Activated CD8-positive, alpha-beta memory T cell treated with anti-CD3 and anti-CD28 coated beads, Interleukin-2, amount 10 ng/mL, durations not matched to agents 7 days and 5 days (primary cell): ENCODE data around the gene CIITA. TPM values are rescaled to one million over a fixed set of nuclear protein-coding genes. Genes with fewer than 3 reads are reported as not detected.
"Not testable (repeated sequence)": the region's sequence is repeated elsewhere in the genome, so short reads cannot be mapped to it uniquely, and the experiment has no call there.

Experiments
- ATAC-seq: fragments of 150-1000 bp; cut with Tn5 transposase; one replicate; pipeline ENCODE4 v1.10.0; 2021; ENCODE audit warnings: moderate library complexity
- CTCF ChIA-PET: fragments of 350-600 bp; sonication (Branson Sonifier 250); formaldehyde crosslinking; loops from one replicate; lab custom pipeline; 2021; ENCODE audit warnings: antibody characterized with exemption; lab: Charles Lee
- DNase-seq: peaks from one replicate; pipeline ENCODE4 v3.0.0-alpha.2; 2020
- H3K27ac Mint-ChIP-seq: one replicate; pipeline ENCODE4 v1.8.0; 2021; ENCODE audit warnings: mild to moderate bottlenecking, mixed read lengths
- H3K27me3 Mint-ChIP-seq: one replicate; pipeline ENCODE4 v1.8.0; 2021; ENCODE audit warnings: mixed read lengths
- H3K36me3 Mint-ChIP-seq: one replicate; pipeline ENCODE4 v1.8.0; 2021; ENCODE audit warnings: mild to moderate bottlenecking, mixed read lengths
- H3K4me1 Mint-ChIP-seq: one replicate; pipeline ENCODE4 v1.8.0; 2021; ENCODE audit warnings: mixed read lengths
- H3K4me3 Mint-ChIP-seq: one replicate; pipeline ENCODE4 v1.8.0; 2021; ENCODE audit warnings: mild to moderate bottlenecking, moderate library complexity, mixed read lengths
- H3K9me3 Mint-ChIP-seq: one replicate; pipeline ENCODE4 v1.8.0; 2022; ENCODE audit warnings: low read depth, mixed read lengths
- total RNA-seq, 2 experiments: library from RNA; stranded (reverse); gene quantifications; one replicate each; pipeline ENCODE4 v1.2.3, GENCODE V29; 2021

Gene CIITA
- total RNA-seq, 2 experiments from 2014 or later: 68.7 to 103 TPM

DNA sequence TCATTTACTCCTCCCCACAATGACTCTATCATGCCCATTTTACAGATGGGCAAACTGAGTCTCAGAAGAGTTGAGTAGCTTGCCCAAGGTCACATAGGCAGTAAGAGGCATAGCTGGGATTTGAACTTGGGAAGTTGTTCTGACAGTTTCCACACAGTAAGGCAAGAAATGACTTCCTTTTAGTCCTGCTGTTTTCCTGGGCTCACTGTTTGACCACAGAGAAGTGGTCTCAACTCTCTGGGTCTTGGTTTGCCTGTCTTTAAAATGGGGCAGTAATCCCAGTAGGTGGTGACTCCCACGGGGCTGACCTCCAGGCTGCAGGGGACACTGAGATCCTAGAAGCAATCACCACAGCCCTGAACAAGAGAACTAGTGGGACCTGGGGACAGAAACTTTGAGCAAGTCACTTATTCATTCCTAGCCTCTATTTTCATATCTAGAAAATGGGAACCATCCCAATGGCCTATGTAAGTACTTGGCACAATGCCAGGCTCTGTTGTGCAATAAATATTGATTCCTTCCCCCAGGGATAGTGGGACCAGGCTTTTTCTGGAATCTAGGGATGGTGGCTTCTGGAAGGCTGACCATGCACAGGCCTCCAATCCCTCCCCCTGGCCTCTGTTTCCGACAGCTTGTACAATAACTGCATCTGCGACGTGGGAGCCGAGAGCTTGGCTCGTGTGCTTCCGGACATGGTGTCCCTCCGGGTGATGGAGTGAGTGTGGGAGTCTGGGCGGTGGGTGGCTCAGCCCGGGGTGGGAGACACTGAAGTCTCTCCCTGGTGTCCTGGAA, 44.7 kb downstream of the CIITA start:
- Mint-ChIP-seq H3K36me3 (peaks cover 40% of the 10 kb centered on the region), H3K4me1 (peaks cover 5% of the 10 kb centered on the region), H3K9me3 (no peaks in the 10 kb centered on the region), H3K27ac (no peak overlapping the region), H3K4me3 (no peak overlapping the region), H3K27me3 (no peaks in the 10 kb centered on the region)
- CTCF ChIA-PET: interaction anchor here (0.6 to 2.5 kb wide), 6 partner anchors 8 to 407 kb away, joined by 3 to 8 read pairs (median 3); no protein-coding TSS in a partner anchor
- ATAC-seq (no peak), DNase-seq (no peak)

DNA sequence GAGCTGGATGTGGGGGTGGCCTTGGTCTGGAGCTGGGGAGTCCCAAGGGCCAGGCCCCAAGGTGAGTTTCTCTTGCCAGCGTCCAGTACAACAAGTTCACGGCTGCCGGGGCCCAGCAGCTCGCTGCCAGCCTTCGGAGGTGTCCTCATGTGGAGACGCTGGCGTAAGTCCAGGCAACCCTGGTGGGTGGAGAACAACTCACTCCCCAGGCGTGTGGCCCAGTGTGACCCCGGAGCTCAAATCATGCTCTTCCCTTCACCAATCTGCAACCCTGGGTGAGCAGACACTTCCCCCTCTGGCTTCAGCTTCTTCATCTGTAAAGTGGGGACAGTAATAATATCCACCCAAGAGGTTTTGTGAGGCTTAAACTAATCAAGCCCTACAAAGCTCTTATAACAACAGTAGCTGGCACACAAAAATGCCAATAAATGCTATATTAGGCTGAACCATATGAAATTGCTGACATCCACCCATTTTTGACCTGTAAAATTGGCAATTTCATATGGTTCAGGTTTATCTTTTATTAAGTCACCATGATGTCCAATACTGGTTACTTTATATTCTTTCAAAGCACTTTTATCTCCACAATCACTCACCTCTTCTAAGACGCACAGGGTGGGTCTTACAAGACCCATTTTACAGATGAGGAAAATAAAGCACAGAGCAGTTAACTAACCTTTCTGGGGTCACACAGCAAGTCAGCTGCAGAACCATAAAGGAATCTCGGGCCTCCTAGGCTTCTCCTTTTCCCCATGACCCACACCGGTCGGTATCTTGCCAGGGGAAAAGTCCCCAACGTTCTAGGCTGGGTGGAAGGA, 45.5 kb downstream of the CIITA start:
- DNase-seq (no peak), ATAC-seq (no peak)
- Mint-ChIP-seq H3K4me1 (peaks cover 5% of the 10 kb centered on the region), H3K27ac (no peak overlapping the region), H3K27me3 (no peaks in the 10 kb centered on the region), H3K9me3 (no peaks in the 10 kb centered on the region), H3K4me3 (no peak overlapping the region), H3K36me3 (peaks cover 37% of the 10 kb centered on the region)
- CTCF ChIA-PET: interaction anchor here (0.9 to 2.5 kb wide), 3 partner anchors 9 to 407 kb away, joined by 3 to 8 read pairs (median 3); no protein-coding TSS in a partner anchor

DNA sequence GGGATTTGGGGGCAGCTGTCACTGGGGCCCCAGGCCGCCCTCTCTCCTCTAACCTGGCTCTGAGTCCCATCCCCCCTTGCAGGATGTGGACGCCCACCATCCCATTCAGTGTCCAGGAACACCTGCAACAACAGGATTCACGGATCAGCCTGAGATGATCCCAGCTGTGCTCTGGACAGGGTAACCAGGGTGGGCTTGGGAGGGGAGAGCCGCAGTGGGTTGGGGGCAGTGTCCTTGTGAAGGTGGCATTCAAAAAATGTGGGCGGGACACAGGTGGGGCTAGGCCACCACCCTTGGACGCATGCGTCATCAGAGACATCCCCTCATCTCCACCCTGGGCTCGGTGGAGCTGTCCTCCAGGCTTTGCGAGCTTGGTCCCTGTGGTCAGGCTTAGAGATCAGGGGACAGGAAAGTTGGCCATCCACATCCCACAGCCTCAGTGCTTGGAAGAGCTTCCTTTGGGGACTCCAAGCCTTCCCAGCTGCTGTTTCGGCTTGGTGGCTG, 46.2 kb downstream of the CIITA start:
- Mint-ChIP-seq H3K36me3 (peaks cover 40% of the 10 kb centered on the region), H3K27ac (no peak overlapping the region), H3K4me1 (peaks cover 4% of the 10 kb centered on the region), H3K9me3 (no peaks in the 10 kb centered on the region), H3K27me3 (no peaks in the 10 kb centered on the region), H3K4me3 (no peak overlapping the region)
- CTCF ChIA-PET: interaction anchor here (1.2 to 2.5 kb wide), 2 partner anchors 255 to 408 kb away, joined by 3 to 8 read pairs; no protein-coding TSS in a partner anchor
- ATAC-seq (no peak), DNase-seq (no peak)

DNA sequence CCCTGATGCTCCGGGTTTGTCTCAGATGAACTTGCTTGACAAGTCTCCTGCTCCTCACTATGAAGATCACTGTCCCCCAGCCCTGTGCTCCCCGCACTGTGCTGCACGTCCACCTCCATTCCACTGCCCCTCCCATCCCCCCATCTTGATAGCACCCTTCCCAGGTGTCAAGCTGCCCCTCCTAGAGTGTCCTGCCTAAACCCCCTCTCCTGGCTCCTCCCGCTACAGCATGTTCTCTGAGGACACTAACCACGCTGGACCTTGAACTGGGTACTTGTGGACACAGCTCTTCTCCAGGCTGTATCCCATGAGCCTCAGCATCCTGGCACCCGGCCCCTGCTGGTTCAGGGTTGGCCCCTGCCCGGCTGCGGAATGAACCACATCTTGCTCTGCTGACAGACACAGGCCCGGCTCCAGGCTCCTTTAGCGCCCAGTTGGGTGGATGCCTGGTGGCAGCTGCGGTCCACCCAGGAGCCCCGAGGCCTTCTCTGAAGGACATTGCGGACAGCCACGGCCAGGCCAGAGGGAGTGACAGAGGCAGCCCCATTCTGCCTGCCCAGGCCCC, 46.7 kb downstream of the CIITA start:
- ATAC-seq (no peak), DNase-seq (no peak)
- no peaks in the 10 kb centered on the region for H3K27me3 Mint-ChIP-seq
- H3K36me3 Mint-ChIP-seq: peaks cover 38% of the 10 kb centered on the region
- H3K4me3 Mint-ChIP-seq: no peak overlapping the region
- peaks cover 2% of the 10 kb centered on the region for H3K4me1 Mint-ChIP-seq
- no peaks in the 10 kb centered on the region for H3K9me3 Mint-ChIP-seq
- CTCF ChIA-PET: no interaction called here
- H3K27ac Mint-ChIP-seq: no peak overlapping the region

DNA sequence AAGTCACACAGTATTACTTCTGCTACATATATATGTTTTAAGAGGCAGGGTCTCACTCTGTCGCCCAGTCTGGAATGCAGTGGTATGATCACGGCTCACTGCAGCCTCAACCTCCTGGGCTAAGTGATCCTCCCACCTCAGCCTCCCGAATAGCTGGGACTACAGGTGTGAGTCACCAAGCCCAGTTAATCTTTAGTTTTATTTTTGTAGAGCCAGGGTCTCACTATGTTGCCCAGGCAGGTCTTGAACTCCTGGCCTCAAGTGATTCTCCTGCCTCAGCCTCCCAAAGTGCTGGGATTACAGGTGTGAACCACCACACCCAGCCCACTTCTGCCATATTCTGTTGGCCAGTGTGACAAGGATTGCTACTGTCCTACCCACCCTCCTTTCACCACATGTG, 48.3 kb downstream of the CIITA start:
- H3K4me1 Mint-ChIP-seq: not testable (repeated sequence)
- CTCF ChIA-PET: interaction anchor here (1.4 to 1.6 kb wide), 2 partner anchors 46 to 188 kb away, joined by 4 read pairs; no protein-coding TSS in a partner anchor

DNA sequence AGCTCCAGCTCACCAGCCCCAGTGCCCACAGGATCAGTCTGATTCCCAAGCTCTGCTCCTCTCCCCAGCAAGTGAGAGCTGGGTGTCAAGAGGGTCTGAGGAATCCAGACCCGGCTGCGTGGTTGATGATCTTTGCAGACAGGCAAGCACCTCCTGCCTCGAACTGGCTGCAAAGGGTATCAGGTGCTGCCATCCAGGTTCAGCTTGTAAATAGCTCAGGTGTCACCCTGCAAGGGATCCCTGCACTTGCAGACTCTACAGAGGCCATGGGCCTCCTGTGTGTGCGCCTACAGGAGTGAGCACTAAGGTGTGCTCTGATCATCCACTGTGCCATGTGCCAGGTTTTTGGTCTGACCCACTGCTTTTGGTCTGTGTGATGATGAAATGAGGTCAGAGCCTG, 49.1 kb downstream of the CIITA start:
- Mint-ChIP-seq H3K9me3 (no peaks in the 10 kb centered on the region), H3K36me3 (peaks cover 31% of the 10 kb centered on the region), H3K27ac (no peak overlapping the region), H3K4me1 (peaks cover 9% of the 10 kb centered on the region), H3K27me3 (no peaks in the 10 kb centered on the region), H3K4me3 (no peak overlapping the region)
- DNase-seq (no peak), ATAC-seq (no peak)
- CTCF ChIA-PET: interaction anchor here (0.6 to 1.6 kb wide), 4 partner anchors 16 to 245 kb away, joined by 4 to 5 read pairs (median 4); partner anchors contain the start of gene DEXI

More for the DNA sequence above, 48.3 kb downstream of the CIITA start:
- not testable (repeated sequence) for H3K4me3 Mint-ChIP-seq, H3K9me3 Mint-ChIP-seq, H3K27me3 Mint-ChIP-seq, H3K27ac Mint-ChIP-seq, DNase-seq, ATAC-seq
- peaks cover 31% of the 10 kb centered on the region for H3K36me3 Mint-ChIP-seq

DNA sequence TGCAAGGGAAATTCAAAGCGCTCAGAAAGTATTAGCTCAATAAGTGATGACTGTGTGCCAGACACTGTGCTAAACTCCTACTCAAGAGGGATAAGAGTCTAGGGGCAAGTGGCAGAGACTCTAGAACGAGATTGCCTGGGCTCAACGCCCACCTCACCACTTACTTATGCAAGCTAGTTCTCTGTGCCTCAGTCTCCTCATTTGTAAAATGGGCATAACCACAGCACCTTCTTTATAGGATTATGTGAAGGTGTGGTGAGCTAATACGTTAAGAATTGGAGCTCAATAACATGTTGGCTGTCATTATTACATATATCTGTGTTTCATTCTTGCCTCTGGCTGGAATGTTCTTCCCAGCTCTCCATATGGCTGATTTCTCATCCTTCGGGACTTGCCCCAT, 49.9 kb downstream of the CIITA start:
- CTCF ChIA-PET: interaction anchor here (1.2 to 1.9 kb wide), 4 partner anchors 9 to 190 kb away, joined by 3 to 8 read pairs (median 4); partner anchors contain the start of gene DEXI
- Mint-ChIP-seq H3K4me3 (no peak overlapping the region), H3K4me1 (peaks cover 10% of the 10 kb centered on the region), H3K27me3 (no peaks in the 10 kb centered on the region), H3K9me3 (no peaks in the 10 kb centered on the region), H3K36me3 (peaks cover 27% of the 10 kb centered on the region), H3K27ac (no peak overlapping the region)
- ATAC-seq: no peak
- no peak for DNase-seq

DNA sequence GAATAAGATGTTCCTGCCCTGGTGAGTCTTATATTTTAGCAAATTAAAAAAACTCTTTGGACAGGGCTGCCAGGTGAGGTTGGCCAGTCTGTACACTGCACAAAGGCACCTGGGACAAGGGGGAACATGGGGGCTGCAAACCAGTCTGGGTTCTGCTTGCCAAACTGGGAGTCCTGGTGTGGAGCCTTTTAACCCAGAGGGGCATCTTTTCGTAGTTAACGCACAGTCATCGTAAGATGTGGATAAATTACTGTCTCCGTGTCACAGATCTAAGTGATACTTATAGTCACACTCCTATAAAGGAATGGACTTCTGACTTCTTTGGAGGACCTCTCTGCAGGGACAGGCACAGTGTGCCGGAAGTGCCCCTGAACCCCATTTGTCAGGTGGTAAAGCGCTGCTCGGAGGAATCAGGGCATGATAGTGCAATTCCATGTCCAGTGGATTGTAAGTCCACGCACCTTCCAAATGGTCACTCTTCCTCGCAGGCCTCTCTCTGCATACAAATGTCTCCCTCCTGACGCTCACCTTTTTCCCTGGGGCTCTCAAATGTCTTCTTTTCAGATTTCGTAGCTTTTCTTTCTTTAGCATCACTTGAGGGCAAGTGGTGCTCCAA, 50.6 kb downstream of the CIITA start:
- Mint-ChIP-seq H3K4me3 (no peak overlapping the region), H3K4me1 (peaks cover 11% of the 10 kb centered on the region), H3K27me3 (no peaks in the 10 kb centered on the region), H3K36me3 (peaks cover 29% of the 10 kb centered on the region), H3K27ac (no peak overlapping the region), H3K9me3 (no peaks in the 10 kb centered on the region)
- ATAC-seq (no peak), DNase-seq (no peak)
- CTCF ChIA-PET: interaction anchor here (1.2 to 1.9 kb wide), 2 partner anchors 9 to 10 kb away, joined by 3 to 8 read pairs; no protein-coding TSS in a partner anchor

DNA sequence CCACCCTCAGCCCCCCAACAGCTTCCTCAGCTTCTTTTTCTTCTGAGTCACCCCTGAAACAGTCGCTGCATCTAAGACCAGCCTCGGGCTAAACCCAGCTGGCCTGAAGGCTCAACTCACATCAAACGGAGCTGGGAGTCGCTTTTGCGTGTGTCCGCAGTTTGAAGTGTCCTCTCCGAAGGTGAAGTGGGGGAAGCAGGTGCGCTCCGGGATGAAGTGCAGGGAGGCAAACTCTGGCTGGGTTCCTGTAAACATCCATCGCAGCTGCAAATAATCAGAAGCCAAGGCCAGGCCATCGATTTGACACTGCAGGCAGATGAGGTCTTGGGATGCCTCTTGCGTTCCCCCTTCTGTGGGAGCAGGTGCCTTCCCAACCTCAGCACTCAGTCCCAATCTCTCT, 52.1 kb downstream of the CIITA start:
- CTCF ChIA-PET: interaction anchor here (0.6 to 1.3 kb wide), 3 partner anchors 10 to 192 kb away, joined by 3 read pairs; no protein-coding TSS in a partner anchor
- not testable (repeated sequence) for H3K9me3 Mint-ChIP-seq, H3K4me3 Mint-ChIP-seq

DNA sequence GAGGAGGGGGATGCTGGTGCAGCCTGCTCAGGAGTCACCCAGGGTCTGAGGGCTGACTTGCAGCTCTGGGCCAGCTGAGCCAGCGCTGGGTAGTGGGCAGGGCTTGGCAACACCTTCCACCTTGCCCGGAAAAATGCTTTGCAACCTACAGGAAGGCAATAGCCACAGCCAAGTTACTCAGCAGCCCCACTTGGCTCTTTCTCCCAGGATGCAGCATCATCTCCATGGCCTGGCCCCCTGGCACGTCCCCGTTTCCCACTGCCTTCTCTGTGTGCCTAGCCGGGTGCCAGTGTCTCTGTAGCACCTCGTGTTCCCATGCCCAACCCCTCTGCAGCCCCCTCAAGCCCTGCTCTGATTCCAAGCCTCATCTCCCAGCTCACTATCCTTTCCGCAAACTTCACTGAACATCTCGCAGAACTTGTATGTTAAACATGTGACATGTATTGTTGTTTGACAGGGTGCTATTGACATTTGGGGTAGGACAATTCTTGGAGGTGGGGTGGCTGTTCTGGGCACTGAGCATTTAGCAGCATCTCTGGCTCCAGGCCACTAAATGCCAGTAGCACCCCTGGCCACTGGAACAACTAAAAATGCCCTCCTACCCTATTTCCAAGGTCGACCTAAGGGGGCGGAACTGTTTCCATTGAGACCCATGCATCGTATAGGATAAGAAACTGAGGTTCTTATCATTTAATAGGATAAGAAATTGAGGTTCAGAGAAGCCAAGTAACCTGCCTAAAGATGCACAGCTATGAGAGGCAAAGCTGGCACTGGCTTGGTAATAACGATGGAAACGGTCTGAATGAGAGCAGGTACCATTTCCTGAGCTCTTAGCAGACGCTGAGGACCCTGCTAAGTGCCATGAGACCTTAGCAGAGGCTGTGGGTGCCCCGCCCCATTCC, 53.1 kb downstream of the CIITA start:
- ATAC-seq (peak; percentile 18), DNase-seq (no peak)
- Mint-ChIP-seq H3K4me3 (no peak overlapping the region), H3K4me1 (peaks cover 36% of the 10 kb centered on the region), H3K36me3 (peaks cover 18% of the 10 kb centered on the region), H3K27me3 (no peaks in the 10 kb centered on the region), H3K9me3 (no peaks in the 10 kb centered on the region), H3K27ac (no peak overlapping the region)
- CTCF ChIA-PET: interaction anchor here (0.8 to 0.9 kb wide), 2 partner anchors 9 to 11 kb away, joined by 3 read pairs; no protein-coding TSS in a partner anchor

More for the DNA sequence above, 52.1 kb downstream of the CIITA start:
- Mint-ChIP-seq H3K36me3 (peaks cover 26% of the 10 kb centered on the region), H3K4me1 (peaks cover 26% of the 10 kb centered on the region)
- not testable (repeated sequence) for ATAC-seq, H3K27ac Mint-ChIP-seq, DNase-seq, H3K27me3 Mint-ChIP-seq

DNA sequence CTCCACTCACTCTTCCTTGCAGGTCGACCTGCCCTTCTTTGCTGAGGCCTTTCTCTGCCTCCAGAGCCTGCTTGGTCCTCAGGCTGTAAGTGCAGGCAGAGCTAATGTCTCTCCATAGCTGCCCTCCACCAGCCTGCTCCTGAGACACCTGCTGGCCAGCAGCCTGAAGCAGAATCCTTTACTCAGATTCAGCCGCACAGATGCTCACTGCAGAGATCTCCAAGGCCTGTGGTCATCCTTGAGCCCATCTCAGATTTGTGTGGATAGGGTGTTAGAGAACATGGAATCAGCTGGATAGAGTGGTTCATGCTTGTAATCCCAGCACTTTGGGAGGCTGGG, 53.7 kb downstream of the CIITA start:
- no peak overlapping the region for H3K27ac Mint-ChIP-seq
- DNase-seq: no peak

More for the DNA sequence above, 53.7 kb downstream of the CIITA start:
- no peaks in the 10 kb centered on the region for H3K9me3 Mint-ChIP-seq
- H3K27me3 Mint-ChIP-seq: no peaks in the 10 kb centered on the region
- CTCF ChIA-PET: interaction anchor here (0.9 to 1.9 kb wide), 2 partner anchors 10 to 12 kb away, joined by 3 to 8 read pairs; no protein-coding TSS in a partner anchor
- ATAC-seq: no peak
- peaks cover 39% of the 10 kb centered on the region for H3K4me1 Mint-ChIP-seq
- H3K36me3 Mint-ChIP-seq: peaks cover 19% of the 10 kb centered on the region
- no peak overlapping the region for H3K4me3 Mint-ChIP-seq
